ENCODE data around the gene TSSK6.

DNA sequence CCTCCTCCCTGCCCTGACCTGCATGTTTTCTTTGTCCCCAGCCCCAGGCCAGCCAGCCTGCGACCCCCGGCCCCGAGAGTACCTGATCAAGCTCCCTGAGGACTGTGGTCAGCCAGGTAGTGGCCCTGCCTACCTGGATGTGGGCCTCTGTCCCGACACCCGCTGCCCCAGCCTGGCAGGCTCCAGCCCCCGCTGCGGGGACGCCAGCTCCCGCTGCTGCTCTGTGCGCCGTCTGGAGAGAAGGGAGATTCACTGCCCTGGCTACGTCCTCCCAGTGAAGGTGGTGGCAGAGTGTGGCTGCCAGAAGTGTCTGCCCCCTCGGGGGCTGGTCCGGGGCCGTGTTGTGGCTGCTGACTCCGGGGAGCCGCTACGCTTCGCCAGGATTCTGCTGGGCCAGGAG, 28.3 kb upstream of the TSSK6 start:
- TF ChIP-seq, protein P1, sequence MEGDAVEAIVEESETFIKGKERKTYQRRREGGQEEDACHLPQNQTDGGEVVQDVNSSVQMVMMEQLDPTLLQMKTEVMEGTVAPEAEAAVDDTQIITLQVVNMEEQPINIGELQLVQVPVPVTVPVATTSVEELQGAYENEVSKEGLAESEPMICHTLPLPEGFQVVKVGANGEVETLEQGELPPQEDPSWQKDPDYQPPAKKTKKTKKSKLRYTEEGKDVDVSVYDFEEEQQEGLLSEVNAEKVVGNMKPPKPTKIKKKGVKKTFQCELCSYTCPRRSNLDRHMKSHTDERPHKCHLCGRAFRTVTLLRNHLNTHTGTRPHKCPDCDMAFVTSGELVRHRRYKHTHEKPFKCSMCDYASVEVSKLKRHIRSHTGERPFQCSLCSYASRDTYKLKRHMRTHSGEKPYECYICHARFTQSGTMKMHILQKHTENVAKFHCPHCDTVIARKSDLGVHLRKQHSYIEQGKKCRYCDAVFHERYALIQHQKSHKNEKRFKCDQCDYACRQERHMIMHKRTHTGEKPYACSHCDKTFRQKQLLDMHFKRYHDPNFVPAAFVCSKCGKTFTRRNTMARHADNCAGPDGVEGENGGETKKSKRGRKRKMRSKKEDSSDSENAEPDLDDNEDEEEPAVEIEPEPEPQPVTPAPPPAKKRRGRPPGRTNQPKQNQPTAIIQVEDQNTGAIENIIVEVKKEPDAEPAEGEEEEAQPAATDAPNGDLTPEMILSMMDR (IDR thresholded peaks at IDR 0.05): no peak
- TF ChIP-seq POLR2A (IDR thresholded peaks at IDR 0.05): no peak
- TF ChIP-seq POLR2AphosphoS5 (IDR thresholded peaks at IDR 0.05): no peak
